Measurements from ENCODE around the gene BEGAIN. TPM values are rescaled to one million over a fixed set of nuclear protein-coding genes. Genes with fewer than 3 reads are reported as not detected.
A peak's percentile ranks its signal among the peaks of the same experiment; 100 is the strongest.

The BEGAIN gene
- polyA plus RNA-seq, 1 donor, result 4.9 TPM

DNA sequence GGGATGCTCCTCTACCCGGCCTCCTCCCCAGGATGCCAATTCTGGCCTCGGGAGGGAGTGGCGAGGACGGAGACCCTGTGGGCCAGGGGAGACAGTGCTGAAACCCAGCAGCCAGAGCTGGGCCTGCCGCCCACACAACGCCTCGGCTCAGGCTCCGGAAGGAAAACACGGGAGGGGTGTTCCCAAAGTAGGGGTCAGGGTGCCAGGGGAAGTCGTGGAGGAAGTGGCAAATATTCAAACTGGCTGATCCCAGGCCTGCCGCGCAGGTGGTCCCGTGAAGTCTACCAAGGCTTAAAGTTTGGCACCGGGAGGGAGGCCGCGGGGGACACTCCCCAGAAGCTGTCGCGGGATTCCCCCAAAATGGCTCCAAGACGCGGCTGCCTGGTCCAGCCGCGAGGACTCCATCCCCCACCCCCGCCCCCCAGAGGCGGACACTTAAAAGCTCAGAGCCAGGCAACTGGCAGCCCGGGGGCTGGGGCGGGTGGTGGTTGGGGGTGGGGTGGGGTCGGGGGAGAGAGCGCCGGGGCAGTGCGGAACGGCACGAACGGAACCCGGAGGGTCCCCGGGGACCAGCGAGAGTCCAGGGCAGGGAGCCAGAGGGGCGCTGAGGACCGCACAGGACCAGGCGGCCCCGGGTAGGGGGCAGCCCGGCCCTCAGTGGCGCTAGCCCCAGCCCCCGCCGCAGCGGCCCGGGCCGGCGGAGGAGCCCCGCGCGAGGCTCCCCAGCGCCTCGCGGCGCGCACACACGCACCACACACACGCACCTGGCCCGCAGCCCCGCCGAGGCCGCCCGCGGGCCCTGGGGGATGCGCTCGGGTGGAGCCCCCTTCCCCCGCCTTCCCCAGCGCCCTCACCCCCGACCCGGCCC is 20.0 kb downstream of the BEGAIN start:
- DNase-seq, result no peak

DNA sequence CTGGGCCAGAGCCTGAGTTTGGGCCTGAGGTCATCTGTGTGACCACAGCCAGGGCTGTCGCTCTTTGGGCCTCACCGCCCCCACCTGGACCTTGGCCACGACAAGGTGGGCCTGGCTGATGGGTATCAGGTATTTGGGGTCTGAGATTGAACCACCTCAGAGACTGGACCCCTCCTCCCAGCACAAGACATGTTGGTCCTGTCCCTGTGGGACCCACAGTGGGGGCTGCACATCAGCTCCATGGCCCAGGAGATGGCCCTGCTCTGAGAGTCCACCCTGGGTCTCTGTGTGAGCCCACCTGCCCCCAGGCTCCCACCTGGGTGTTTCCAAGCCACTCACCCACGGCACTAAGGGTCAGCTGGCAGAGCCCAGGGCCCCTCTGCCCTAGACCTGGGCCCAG is 20.6 kb downstream of the BEGAIN start:
- DNase-seq, result no peak

DNA sequence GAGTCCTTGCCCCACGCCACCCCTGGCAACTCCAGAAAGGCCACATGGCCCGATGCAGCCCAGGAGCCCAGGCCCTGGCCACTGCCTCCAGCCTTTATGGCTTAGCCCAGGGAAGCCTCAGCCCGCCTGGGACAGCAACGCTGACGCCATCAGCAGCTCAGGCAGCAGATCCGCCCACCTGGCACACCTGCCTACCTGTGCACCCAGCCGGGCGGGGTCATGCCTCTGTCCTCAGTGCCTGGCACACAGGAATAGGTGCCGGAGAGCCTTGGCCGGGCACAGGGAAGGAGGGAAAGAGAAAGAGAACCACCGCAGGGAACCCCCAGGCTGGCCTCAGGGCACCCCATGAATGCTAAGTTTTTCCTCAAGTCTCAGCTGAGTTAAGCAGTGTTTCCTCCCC is 21.1 kb downstream of the BEGAIN start:
- DNase-seq, result no peak

DNA sequence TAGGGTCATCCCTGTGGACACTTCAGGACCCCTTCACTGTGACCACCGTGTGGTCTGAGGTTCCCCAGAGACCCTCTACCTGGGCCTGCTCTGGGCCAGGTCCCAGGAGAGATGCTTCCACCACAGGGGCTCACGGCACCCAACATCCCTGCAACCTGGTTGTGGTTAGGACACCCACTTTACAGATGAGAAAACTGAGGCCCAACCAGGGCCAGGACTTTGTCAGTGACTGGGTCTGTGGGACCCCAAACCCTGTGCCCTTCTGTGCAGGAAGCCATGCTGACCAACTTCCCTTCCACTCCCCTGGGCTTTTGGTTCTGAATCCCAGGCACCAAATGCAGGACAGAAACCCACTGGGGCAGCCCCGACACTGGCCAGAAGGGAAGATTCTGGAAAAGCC is 21.6 kb downstream of the BEGAIN start:
- no peak for DNase-seq

DNA sequence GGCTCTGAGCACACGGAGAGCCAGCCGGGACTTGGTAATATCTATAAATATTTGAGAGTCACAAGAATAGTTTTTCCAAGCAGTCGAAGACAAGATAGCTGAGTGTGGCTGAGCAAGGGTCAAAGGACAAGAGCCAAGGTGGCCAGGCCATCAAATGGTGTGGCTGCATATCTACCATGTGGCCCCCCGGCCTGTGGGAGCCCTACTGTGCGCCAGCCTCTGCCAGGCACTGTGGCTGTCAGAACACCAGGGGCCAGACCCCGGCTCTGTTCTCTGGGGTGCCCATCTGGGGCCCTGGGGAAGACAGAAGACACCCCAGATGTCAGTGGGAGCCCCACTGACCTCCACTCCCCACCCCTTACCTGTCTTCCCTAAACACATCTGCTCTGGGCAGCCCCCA is 22.7 kb downstream of the BEGAIN start:
- DNase-seq, result no peak

DNA sequence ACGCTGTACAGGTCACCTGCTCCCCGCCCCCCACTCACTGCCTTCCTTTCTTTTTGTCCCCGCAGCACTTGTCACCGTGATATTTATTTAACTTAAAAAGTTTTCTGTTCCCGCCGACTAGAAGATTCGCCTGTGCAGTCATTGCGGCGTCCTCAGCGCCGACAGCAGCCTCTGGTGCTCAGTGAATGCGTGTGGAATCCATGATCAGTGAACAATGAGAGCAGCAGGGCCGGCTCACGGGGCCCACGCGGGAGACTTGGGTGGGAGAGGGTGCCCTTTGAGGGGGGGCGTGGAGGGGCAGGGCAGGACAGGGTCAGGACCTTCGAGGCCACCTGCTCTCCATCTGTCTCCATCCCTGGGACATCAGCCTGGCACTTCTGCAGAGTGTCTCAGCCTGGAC is 24.5 kb downstream of the BEGAIN start:
- DNase-seq, result no peak

DNA sequence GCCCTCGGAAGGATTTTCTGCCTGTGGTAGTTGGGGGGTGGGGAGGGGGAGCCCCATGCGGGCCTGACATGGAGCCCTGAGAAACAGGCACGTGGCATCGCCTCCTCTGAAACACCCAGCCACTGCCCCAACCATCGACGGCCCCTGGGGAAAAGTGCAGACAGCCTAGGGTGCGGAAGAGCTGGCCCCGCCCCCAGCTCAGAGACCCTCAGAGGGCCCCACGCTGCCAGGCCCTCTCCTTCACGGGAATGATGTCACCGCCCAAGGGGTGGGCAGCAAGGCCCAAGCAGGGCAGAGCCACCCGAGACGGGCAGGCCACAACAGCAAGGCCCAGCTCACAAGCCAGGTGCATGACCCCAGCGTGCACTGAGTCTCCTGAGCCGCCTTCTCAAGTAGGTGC is 26.2 kb downstream of the BEGAIN start:
- DNase-seq, result no peak

DNA sequence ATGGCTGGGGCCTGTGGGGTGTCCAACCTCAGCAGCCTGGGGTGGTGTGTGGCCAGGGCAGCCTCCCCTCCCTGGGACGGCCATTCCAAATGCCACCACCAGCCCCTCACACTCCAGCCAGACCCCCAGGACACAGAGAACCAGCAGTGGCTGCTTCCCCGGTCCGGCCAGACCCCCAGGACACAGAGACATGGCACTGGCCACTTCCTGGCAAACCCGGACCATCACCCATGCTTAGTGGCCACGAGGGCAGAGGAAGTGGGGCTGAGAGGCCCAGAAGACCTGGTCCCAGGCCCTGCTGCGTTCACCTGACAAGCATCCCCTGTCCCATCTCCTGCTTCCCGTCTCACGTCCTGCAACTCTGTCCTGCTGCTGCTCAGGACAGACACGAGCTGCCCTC is 26.7 kb downstream of the BEGAIN start:
- DNase-seq, result no peak

DNA sequence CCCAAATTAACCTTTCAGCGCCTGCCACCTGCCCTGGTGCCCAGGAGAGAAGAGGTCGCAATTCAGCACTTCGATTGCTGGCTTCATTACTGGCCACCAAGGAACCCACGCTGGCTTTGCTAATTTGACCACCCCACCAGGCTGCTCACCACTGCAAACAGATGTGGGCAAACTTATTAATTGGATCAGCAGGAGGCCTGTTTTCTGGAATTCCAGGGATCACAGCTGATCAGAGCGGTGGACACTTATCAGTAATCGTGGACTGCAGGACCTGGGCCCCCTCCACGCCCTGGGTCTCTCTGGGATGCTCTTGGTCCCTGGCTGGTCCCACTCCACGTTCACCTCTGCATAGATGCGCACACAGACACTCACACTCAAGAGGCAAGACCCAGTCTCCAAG is 27.8 kb downstream of the BEGAIN start:
- no peak for DNase-seq

DNA sequence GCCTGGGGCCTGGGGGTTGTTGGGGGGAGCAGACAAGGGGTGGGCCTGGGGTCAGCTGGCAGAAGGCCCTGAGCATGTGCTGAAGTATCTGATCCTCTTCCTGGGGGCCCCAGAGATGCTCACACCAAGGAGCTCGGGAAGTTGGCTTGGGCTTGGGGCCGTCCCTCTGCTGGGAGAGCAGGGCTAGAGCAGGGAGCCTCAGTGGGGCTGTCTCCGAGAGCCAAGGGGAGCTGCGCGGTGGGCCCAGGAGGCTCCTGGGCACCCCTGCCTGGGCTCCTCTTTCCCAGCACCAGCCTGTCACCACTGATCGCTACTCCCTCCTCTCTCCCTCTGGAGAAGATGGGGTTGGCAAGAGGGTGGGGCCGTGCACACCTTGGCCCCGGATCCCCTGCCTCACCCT is 28.3 kb downstream of the BEGAIN start:
- DNase-seq, result no peak

DNA sequence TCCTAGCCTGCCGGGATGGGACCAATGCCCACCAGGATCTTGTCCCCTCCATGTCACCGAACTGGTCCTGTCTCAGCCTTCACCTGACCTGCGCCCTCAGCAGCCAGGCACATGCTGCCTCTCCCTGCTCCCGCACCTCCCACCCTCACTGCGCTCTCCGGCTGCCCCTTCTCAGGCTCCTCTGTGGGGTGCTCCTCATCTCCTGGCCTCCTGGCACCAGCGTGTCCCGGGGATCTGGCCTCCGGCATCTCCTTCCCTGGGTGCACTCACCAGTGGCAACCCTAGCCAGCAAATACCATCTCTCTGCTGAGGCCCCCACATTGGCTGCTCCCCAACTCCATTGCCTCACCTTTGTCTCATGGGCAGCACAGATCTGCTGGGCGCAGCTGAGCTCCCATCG is 29.0 kb downstream of the BEGAIN start:
- no peak for DNase-seq

DNA sequence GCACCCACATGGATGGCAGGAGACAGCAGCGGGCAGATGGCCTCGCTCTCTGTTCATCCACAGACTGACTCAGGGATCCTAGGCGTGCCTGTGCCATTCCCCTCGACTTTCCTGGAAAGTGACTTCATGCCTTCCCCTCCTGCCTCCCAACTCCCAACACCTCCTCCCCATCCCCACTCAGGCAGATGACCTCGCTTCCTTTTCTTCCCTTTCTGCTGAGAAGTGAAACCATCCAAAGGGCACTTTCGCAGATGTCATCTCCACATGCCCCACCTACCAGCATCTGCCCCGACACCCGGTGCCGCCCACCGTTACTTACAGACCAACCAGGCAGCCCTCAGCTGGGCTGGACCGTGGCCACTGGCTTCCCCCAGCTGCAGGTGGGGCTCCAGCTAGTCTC is 29.6 kb downstream of the BEGAIN start:
- DNase-seq, result peak; percentile 40

DNA sequence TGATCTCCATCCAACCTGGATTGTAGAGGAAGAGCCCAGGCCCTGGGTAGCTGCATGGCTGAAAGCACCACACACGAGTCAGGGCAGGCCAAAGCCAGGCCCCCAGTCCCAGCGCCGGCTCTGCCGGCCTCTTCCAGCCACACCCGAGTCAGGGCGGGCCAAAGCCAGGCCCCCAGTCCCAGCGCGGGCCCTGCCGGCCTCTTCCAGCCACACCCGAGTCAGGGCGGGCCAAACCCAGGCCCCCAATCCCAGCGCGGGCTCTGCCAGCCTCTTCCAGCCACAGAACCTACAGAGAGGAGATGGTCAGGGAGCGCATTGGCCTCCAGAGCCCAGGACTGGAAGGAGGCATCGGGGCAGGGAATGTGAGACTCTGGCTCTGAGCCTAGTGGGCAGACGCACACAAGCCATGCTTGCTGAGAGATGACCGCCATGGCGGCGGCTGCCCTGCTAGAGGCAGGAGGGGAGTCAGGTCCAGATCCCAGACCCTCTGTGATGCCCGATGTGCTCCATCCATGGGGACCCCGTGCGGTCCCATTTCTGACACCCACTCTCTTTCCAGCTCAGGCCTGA is 30.2 kb downstream of the BEGAIN start:
- no peak for DNase-seq

DNA sequence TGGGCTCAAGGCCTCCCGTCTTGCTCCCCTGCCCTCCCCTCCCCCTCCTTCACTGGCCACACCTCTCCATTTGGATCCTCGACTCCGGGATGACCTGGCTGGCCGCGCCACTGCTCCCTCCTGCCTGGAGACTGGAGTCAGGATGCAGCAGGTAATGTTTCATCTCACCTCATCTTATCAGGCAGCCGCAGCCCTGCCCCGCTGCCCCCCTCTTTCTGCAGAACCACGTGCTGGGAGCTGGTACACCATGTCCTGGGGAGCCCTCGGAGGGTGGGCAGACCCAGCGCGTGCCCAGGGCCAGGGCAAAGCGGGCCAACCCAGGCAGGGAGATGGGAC is 31.1 kb downstream of the BEGAIN start:
- DNase-seq, result no peak

DNA sequence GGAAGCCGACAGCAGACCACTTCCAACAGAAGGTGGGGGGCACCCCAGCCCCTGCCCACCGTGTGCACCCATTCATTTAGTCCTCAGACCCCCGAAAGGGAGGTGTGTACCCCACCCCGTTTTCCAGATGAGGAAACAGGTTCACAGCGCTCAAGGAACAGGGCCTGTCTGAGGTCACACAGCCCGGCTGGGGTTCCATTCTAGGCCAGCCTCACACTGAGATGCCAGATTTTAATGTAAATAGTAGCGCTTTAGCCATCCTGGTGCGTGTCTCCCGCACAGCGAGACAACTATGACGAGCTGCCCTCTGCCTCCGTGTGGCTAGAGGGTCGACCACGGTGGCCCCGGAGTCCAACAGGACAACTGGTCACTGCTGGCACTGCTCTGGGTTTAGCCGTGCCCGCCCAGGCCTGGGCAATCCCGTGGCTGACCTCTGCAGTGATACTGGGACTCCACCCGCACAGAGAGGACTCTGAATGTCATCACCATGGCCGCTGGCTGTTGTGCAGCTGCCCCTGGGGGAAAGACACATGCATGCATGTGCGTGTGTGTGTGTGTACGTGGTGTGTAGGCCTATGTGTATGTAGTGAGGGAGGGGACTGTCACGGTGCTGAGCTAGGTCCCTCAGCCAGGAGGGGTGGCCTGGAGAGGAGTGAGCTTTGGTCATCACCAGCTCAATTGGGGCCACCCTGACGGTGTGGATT is 31.6 kb downstream of the BEGAIN start:
- no peak for DNase-seq

DNA sequence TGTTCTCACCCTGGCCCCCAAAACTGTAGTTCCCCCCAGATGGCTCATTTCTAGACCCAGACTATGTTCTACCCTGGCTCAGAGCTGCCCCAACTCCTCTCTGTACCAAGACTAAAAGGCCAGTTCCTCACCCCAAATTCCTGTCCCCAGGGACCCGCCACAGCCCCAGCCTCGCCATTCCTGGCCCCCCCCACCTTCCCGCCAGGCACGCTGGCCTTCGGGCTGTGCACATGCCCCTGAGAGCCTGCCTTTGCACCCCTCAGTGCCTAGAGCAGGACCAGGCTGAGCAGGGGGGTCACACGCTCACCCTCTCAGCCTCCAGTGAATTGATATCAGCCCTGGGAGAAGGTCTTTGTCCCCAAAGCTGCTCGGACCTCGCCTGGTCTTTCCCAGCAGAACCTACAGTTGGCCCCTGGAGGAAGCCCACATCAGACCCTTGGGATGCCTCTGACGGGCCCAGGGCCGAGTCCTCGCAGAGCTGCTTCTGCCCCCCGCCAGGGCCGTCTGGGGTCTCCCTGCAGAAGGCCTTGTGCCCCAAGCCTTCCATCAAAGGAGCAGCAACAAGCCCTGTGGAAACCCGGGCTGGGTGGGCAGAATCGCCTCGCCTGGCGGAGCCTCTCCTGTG is 32.4 kb downstream of the BEGAIN start:
- DNase-seq, result no peak

DNA sequence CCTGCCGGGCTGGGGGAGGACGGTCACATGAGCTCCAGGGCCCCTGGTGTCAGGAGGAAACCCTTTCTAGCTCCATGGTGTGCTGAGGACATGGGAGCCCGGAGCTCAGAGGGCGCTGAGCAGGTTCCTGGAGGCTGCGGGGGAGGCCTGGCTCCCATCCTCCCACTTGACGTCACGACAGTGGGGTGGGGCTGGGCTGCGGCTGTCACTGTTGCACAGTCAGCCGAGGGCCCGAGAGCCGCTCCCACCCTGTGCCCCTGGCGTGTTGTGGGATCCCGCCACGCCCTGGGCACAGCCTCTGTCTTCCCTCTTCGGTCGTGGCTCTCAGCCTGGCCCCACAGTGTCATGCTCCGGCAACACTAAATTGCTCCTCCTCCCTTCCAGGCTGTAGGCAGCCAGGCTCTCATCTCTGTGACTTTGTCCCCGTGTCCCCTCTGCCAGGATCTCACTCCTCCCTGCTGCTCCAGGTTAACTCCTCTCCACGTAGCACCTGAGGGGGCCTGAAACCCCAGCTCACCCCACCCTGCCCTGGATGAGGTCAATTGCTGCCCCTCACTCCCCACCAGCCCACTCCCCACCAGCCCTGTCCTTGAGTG is 33.0 kb downstream of the BEGAIN start:
- peak; percentile 27 for DNase-seq

DNA sequence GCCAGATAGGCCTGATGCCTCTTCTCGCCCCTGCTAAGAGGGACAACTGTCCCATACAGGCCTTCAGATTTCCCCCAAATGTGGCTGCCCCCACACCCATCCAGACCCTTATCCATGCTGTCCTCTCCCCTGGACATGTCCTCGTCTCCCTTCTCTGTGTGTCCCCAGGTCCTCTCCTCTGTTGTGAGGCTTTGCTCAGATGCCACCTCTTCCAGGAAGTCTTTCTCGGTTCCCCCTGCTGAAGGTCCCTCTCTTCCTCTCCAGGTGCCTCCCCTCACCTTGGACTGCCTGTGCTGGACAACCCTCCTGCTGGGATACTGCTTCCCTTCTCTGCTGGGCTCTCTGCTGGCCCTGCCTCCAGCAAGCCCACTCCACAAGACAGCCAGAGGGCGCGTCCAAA is 33.7 kb downstream of the BEGAIN start:
- no peak for DNase-seq

DNA sequence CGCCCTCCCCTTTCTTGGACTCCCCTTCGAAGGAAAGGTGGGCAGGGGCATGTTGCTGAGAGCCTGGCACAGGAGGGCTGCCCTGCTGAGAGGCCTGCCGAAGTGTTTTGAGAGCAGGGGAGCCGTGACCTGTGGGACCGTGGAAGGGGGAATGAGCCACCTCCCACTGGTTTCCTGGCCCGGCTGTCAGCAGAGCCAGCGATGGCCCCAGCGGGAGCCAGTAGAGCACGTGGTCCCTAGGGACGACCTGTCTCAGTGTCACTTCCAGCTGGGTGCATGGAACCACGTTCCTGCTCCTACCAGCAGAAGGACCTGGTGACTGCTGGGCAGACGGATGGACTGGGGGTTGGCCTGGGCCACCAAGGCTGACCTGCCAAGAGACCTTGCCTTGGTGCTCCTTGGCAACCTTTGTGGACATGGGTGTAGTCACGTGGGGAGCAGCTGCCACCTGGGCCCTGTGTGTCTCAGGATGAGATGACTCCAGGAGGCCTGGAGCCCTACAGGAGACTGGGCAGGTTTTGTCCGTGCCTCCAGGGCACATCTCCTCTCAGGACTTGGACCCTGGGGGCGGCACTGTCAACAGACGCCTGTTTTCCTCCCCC is 34.6 kb downstream of the BEGAIN start:
- no peak for DNase-seq

DNA sequence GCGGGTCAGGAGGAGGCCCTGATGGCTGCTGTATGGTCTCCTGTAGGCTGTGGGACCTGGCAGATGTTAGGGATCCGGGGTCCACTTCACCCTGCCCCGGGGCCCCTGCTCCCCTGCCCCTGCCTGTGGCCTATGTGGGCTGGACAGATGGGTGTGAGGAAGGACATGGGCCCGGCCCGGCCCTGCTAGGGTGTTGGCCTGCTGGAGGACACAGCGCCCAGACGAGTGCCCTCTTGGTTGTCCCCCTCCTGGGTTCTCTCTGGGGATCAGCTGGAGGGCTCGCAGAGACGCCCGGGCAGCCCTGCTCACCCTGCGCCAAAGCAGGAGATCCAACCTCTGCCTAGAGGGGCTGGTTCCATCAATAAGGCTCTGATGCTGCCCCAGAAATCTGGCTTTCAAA is 36.2 kb downstream of the BEGAIN start:
- DNase-seq, result no peak

DNA sequence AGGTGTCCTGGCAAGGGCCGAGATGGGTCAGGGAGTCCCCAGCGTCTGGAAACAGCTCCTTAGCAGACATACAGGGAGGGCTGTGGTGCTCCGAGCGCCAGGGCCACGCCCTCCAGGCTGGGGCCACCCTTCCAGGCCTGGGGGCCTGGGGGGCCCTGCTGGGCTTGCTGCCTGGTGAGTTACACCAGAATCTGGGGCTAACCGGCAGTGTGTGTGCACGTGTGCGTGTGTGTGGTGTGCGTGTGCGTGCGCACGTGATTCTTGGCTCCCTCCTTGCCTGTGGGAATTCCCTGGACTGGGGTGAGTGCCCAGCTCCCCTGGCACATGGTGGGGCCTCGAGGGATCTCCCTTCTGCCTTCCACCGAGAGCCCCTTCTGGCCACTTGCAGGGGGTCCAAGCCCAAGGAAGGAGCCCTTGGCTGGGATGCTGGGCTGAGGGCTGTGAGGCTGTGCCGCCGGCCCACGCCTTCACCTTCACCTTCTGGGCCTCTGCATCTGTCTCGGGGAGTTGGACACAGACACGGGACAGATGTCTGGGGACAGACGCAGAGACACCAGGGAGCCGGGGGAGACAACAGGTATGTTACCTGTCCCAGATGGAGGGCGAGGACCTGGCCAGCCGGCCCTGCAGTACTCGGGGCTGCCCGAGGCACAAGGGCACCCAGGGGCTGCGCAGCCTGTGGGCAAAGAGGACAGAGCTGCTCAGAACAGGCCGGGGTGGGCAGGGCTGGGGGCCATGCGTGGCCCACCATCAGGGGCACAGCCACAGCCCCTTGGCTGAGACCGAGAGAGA is 37.2 kb downstream of the BEGAIN start:
- peak; percentile 44 for DNase-seq

DNA sequence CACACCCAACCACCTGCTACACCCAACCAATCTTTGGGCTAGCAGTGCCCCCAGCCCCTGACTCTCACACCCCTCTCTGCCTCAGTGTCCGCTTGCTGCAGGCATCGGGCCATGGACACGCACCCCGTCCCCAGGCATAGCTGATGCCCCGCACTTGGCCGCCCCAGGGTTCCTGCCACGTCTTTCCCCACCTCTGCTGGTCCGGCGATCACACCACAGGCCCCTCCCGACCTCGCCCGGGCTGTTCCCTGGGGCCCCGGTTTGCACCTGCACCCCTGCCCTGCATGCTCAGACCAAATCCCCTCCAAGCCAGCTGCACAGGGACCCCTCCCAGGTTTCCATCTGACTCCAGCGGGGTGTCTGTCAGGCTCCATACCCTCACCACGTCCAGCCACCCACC is 38.3 kb downstream of the BEGAIN start:
- DNase-seq, result no peak

Data from hindlimb muscle (tissue), 1 donor.